Measurements from ENCODE around the gene APP.

The APP gene

GRCh38 chr21:26127073-26127814, 43.3 kb downstream of the APP start:
- no peak for DNase-seq (ENCODE audit: low spot score)

- DNase-seq (ENCODE audit: low spot score): no peak
These were observed 44.4 kb downstream of the APP start for GRCh38 chr21:26126168-26126553.

GRCh38 chr21:26125433-26126167, 45.0 kb downstream of the APP start:
- DNase-seq (ENCODE audit: low spot score): no peak

- no peak for DNase-seq (ENCODE audit: low spot score)
These were observed 45.7 kb downstream of the APP start for GRCh38 chr21:26124896-26125295.

GRCh38 chr21:26124421-26124833, 46.1 kb downstream of the APP start:
- no peak for DNase-seq (ENCODE audit: low spot score)

GRCh38 chr21:26123012-26123411, 47.6 kb downstream of the APP start:
- no peak for DNase-seq (ENCODE audit: low spot score)

GRCh38 chr21:26120828-26121227, 49.7 kb downstream of the APP start:
- DNase-seq (ENCODE audit: low spot score): no peak

- no peak for DNase-seq (ENCODE audit: low spot score)
These were observed 50.7 kb downstream of the APP start for GRCh38 chr21:26119906-26120305.

- DNase-seq (ENCODE audit: low spot score): no peak
These were observed 51.5 kb downstream of the APP start for GRCh38 chr21:26118938-26119540.

- no peak for DNase-seq (ENCODE audit: low spot score)
These were observed 52.6 kb downstream of the APP start for GRCh38 chr21:26117972-26118367.

- peak; percentile 18 for DNase-seq (ENCODE audit: low spot score)
These were observed 53.1 kb downstream of the APP start for GRCh38 chr21:26117324-26117971.

- DNase-seq (ENCODE audit: low spot score): peak; percentile 37
These were observed 54.0 kb downstream of the APP start for GRCh38 chr21:26116456-26117011.

GRCh38 chr21:26115899-26116298, 54.7 kb downstream of the APP start:
- DNase-seq (ENCODE audit: low spot score): peak; percentile 22

- DNase-seq (ENCODE audit: low spot score): no peak
These were observed 55.3 kb downstream of the APP start for GRCh38 chr21:26115305-26115704.

GRCh38 chr21:26112975-26113374, 57.6 kb downstream of the APP start:
- no peak for DNase-seq (ENCODE audit: low spot score)

- DNase-seq (ENCODE audit: low spot score): peak; percentile 50
These were observed 58.3 kb downstream of the APP start for GRCh38 chr21:26112127-26112742.

- DNase-seq (ENCODE audit: low spot score): no peak
These were observed 59.9 kb downstream of the APP start for GRCh38 chr21:26110715-26111114.

GRCh38 chr21:26107429-26107828, 63.1 kb downstream of the APP start:
- DNase-seq (ENCODE audit: low spot score): no peak

GRCh38 chr21:26106562-26106961, 64.0 kb downstream of the APP start:
- no peak for DNase-seq (ENCODE audit: low spot score)

- no peak for DNase-seq (ENCODE audit: low spot score)
These were observed 64.8 kb downstream of the APP start for GRCh38 chr21:26105819-26106218.

- no peak for DNase-seq (ENCODE audit: low spot score)
These were observed 70.0 kb downstream of the APP start for GRCh38 chr21:26100573-26100972.
